SK-N-DZ (cell line): Measurements from ENCODE around the gene COMMD9.

Experiments
- DNase-seq: peaks from one replicate; pipeline ENCODE4 v3.0.0-alpha.2; 2015; ENCODE audit warnings: low spot score

COMMD9 gene

GRCh38 chr11:36257351-36257750 lies 31.9 kb downstream of the COMMD9 start:
- DNase-seq = no peak

GRCh38 chr11:36254713-36255112 lies 34.5 kb downstream of the COMMD9 start:
- no peak for DNase-seq

- DNase-seq = peak; percentile 91
Measured at GRCh38 chr11:36253238-36253637, 36.0 kb downstream of the COMMD9 start.

GRCh38 chr11:36251823-36252222 lies 37.4 kb downstream of the COMMD9 start:
- no peak for DNase-seq

DNA sequence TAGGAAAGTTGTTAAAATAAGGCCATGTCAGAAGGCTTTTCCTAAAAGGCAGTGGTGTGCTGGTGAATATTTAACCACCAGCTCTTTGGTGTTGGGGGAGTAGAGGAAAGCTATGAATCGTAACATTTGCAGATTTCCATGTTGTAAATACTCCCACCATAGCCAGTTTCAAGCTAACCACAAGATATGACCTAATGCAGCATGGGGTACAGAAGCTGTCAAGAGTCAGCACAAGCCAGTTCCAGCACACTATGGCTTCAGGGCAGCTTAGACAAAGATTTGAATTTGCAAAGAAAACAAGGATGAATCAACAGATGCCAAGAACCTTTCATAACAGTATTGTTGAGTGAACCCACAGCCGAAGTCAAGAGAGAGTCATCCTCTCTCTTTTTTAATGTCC lies 40.0 kb downstream of the COMMD9 start:
- no peak for DNase-seq

DNA sequence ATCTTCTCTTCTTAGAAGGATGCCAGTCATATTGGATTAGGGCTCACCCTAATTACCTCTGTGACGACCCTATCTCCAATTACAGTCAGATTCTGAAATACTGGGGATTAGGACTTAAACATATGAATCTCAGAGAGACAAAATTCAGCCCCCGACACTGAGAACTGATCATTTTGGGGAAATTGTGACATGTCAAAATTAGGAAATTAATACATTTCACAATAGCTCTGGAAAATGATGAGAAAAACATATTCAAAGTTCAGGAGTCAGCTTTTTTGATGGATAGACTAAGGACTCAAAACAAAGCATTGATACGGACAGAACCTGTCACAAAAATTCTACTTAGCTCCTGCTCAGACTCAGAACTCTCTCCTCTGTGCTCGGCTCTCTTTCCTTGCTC lies 40.8 kb downstream of the COMMD9 start:
- DNase-seq = no peak

GRCh38 chr11:36247493-36247892 lies 41.7 kb downstream of the COMMD9 start:
- DNase-seq = no peak

GRCh38 chr11:36243641-36244040 lies 45.6 kb downstream of the COMMD9 start:
- no peak for DNase-seq

GRCh38 chr11:36241497-36241896 lies 47.7 kb downstream of the COMMD9 start:
- DNase-seq = no peak

DNA sequence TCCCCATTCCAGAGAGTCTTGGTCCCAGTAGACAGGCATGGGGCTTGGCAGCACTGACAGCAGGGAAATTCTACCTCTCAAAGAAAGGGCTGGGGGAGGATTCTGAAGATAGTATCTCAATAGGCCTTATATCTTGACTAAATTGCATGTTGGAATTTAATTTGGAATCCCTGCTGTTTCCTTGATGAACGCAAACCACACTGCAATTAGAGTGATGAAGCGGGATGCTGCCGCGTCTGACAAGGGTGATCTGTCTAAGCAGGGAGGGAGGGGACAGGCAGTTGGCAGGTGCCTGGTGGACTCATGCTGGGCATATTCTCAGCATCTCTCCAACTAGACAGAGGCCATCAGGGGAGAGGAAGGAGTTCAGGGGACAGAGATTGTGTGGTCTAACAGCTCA lies 48.4 kb downstream of the COMMD9 start:
- DNase-seq = peak; percentile 93

- no peak for DNase-seq
Measured at GRCh38 chr11:36240173-36240572, 49.1 kb downstream of the COMMD9 start.

- DNase-seq = no peak
Measured at GRCh38 chr11:36239636-36240035, 49.6 kb downstream of the COMMD9 start.

- no peak for DNase-seq
Measured at GRCh38 chr11:36238881-36239280, 50.3 kb downstream of the COMMD9 start.

- DNase-seq = no peak
Measured at GRCh38 chr11:36238036-36238631, 51.1 kb downstream of the COMMD9 start.

GRCh38 chr11:36237391-36237790 lies 51.8 kb downstream of the COMMD9 start:
- no peak for DNase-seq

DNA sequence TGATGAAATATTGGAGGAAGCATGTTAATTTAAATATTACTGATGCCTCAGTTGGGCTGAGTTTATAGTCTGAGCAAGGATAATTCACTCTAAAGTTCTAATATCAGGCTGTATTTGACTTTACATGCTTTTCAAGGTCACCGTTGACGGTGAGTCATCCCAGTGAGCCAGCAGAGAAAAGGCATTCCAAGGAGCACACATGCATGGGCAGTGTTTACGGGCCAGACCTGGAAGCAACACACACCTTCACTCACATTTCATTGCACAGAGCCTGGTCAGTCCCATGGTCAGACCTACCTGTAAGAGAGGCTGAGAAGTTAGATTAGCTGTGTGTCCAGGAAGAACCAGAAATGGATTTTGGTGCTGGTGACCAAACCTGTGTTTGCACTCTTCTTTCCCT lies 53.5 kb downstream of the COMMD9 start:
- no peak for DNase-seq

GRCh38 chr11:36234825-36235224 lies 54.4 kb downstream of the COMMD9 start:
- no peak for DNase-seq

DNA sequence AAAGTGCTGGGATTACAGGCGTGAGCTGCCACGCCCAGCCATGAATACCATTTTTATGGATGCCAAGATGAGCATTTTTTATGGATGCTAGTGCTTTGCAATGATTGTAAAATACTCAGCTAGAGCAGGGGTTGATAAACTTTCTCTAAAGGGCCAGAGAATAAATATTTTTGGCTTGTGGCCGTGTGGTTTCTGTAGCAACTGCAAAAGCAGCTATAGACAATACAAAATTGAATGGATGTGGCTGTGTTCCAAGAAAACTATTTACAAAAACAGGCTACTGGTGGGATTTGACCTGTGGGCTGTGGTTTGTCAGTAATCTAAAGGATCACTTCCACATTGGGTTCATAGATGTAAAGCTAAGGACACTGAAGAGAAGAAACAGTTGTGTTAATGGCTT lies 56.0 kb downstream of the COMMD9 start:
- DNase-seq = no peak

DNA sequence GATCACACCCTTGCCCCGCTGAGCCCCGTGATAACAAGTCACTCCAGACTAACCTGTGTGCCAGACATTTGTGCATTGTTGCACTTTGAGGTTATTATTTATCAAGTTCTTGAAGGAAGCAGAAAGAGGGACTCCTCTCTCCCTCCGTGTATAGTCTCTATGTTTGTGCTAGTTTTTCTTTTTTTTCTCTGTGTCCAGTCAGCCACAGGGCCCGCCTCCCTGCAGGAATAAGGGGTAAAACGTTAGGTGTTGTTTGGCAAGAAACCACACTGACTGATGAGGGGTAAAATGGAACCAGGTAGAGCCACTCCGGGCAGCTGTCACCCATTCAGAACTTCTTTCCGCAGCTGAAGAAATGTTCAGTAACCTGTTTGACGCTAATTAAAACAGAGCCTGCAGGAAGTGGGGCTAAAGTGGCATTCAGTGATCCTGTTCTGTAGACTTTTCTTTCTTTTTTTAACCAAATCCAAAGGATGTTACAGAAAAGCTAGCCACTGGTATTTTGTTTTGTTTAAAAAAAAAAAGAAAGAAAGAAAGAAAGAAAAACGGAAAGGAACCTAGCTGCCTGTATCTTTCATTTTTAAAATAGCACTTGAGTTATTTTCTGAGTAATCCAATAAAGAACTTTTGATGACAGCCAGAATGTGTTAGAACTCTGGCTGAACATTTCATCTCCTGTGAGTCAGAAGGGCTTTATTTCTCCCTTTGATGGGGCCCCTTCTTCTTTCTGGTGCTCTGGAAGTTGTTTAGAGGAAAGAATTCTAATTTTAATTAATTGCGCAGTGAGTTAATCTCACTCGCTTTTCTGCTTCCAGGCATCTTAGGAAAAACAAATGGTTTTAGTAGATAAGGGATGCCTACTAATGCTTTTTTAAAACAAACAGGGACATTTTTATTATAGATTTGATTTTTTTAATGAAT lies 58.2 kb downstream of the COMMD9 start:
- peak; percentile 38 for DNase-seq

DNA sequence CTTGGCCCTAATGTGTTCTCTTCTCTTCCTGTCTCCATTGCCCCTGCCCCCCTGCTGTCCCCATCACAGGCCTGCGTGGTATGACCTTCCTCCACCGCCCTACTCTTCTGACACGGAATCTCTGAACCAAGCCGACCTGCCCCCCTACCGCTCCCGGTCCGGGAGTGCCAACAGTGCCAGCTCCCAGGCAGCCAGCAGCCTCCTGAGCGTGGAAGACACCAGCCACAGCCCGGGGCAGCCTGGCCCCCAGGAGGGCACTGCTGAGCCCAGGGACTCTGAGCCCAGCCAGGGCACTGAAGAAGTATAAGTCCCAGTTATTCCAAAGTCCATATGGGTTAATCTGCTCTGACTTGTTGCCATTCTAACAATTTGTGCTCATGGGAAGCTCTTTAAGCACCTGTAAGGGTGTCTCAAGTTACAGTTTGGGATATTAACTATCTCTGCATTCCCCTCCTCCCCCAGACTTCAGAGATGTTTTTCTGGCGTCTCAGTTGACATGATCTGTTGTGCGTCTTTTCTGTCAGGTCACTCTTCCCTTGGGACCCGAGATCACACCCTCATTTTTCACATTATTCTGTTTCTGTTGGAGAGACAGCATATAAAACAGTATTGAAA lies 60.0 kb downstream of the COMMD9 start:
- DNase-seq = peak; percentile 28

- no peak for DNase-seq
Measured at GRCh38 chr11:36228689-36229088, 60.5 kb downstream of the COMMD9 start.

- no peak for DNase-seq
Measured at GRCh38 chr11:36227044-36227443, 62.2 kb downstream of the COMMD9 start.
